GM23338 (cell line): ENCODE results near the gene ELOA2. TPM values are rescaled to one million over a fixed set of nuclear protein-coding genes. Genes with fewer than 3 reads are reported as not detected.

Experiments used
- ATAC-seq: fragments of 200-7000 bp; cut with Tn5 transposase; 3 replicates; pipeline ENCODE4 v1.9.1; 2020
- DNase-seq: peaks from one replicate; pipeline ENCODE4 v3.0.0-alpha.2; 2015; ENCODE audit warnings: low spot score
- H2AFZ ChIP-seq: fragments of 200-600 bp; sonication (generic); 2 replicates; pipeline ENCODE4 v1.8.0; 2016; ENCODE audit warnings: antibody characterized with exemption, mild to moderate bottlenecking, moderate library complexity
- H3F3A ChIP-seq: fragments of 200-600 bp; sonication (generic); replicated peaks from 2 replicates; pipeline ENCODE4 v1.8.0; 2017; ENCODE audit warnings: antibody characterized with exemption, mixed run types, low read depth
- H3K27ac ChIP-seq: fragments of 200-600 bp; sonication (generic); 2 replicates; pipeline ENCODE4 v1.6.1; 2016; ENCODE audit warnings: low read depth
- H3K27me3 ChIP-seq: fragments of 200-600 bp; sonication (generic); 2 replicates; pipeline ENCODE4 v1.8.0; 2016; ENCODE audit warnings: mild to moderate bottlenecking, mixed run types, moderate library complexity; ENCODE audit not compliant: insufficient read depth
- H3K36me3 ChIP-seq: fragments of 200-600 bp; sonication (generic); 2 replicates; pipeline ENCODE4 v1.8.0; 2016; ENCODE audit warnings: mild to moderate bottlenecking; ENCODE audit not compliant: insufficient read depth
- H3K4me1 ChIP-seq: fragments of 200-600 bp; sonication (generic); 2 replicates; pipeline ENCODE4 v1.8.0; 2016; ENCODE audit warnings: mild to moderate bottlenecking, moderate library complexity; ENCODE audit not compliant: insufficient read depth
- H3K4me2 ChIP-seq: fragments of 200-600 bp; sonication (generic); 2 replicates; pipeline ENCODE4 v1.7.1; 2017; ENCODE audit warnings: mixed run types
- H3K4me3 ChIP-seq: fragments of 200-600 bp; sonication (generic); 2 replicates; pipeline ENCODE4 v1.6.1; 2016; ENCODE audit warnings: mixed run types
- H3K79me2 ChIP-seq: fragments of 200-600 bp; sonication (generic); replicated peaks from 2 replicates; pipeline ENCODE4 v1.8.0; 2017; ENCODE audit warnings: mild to moderate bottlenecking; ENCODE audit not compliant: insufficient read depth
- H3K9me2 ChIP-seq: fragments of 200-600 bp; sonication (generic); 2 replicates; pipeline ENCODE4 v1.8.0; 2017; ENCODE audit not compliant: insufficient read depth
- H4K20me1 ChIP-seq: fragments of 200-600 bp; sonication (generic); replicated peaks from 2 replicates; pipeline ENCODE4 v1.8.0; 2017; ENCODE audit warnings: mild to moderate bottlenecking; ENCODE audit not compliant: insufficient read depth
- H3K27ac Mint-ChIP-seq: 2 replicates; pipeline ENCODE4 v1.8.0; 2020; ENCODE audit warnings: inconsistent platforms, mild to moderate bottlenecking, moderate library complexity, mixed read lengths
- H3K27me3 Mint-ChIP-seq: 3 replicates; pipeline ENCODE4 v1.8.0; 2022; ENCODE audit warnings: low read depth, mild to moderate bottlenecking, moderate library complexity, mixed read lengths, inconsistent platforms; ENCODE audit not compliant: insufficient read depth, poor library complexity
- H3K36me3 Mint-ChIP-seq: 3 replicates; pipeline ENCODE4 v1.8.0; 2021; ENCODE audit warnings: low read depth, mild to moderate bottlenecking, inconsistent platforms, moderate library complexity, mixed read lengths
- H3K4me1 Mint-ChIP-seq: 3 replicates; pipeline ENCODE4 v1.8.0; 2020; ENCODE audit warnings: mild to moderate bottlenecking, inconsistent platforms, mixed read lengths
- H3K4me3 Mint-ChIP-seq: 3 replicates; pipeline ENCODE4 v1.8.0; 2021; ENCODE audit warnings: moderate library complexity, mild to moderate bottlenecking, inconsistent platforms, mixed read lengths
- H3K9me3 Mint-ChIP-seq: 3 replicates; pipeline ENCODE4 v1.8.0; 2020; ENCODE audit warnings: moderate library complexity, mild to moderate bottlenecking, inconsistent platforms, mixed read lengths
- CREB1 ChIP-seq: fragments of 250-450 bp; sonication (Bioruptor Pico); IDR thresholded peaks from 2 replicates; pipeline ENCODE4 v1.5.0; 2020; ENCODE audit warnings: low read depth, mild to moderate bottlenecking, moderate library complexity
- EZH2phosphoT487 ChIP-seq: fragments of 200-600 bp; sonication (generic); IDR thresholded peaks from one replicate; pipeline ENCODE4 v1.8.1; 2018; ENCODE audit warnings: antibody characterized with exemption; ENCODE audit not compliant: unreplicated experiment
- JUNB ChIP-seq: IDR thresholded peaks from one replicate; pipeline ENCODE4 v1.6.1; 2016; ENCODE audit warnings: antibody characterized with exemption; ENCODE audit not compliant: unreplicated experiment
- STAT1 ChIP-seq: IDR thresholded peaks from one replicate; pipeline ENCODE4 v1.6.1; 2016; ENCODE audit warnings: antibody characterized with exemption; ENCODE audit not compliant: unreplicated experiment
- ZNF114 ChIP-seq: fragments of 250-450 bp; sonication (Bioruptor Pico); IDR thresholded peaks from 2 replicates; pipeline ENCODE4 v1.5.0; 2020; ENCODE audit warnings: mild to moderate bottlenecking, moderate library complexity
- ZNF331 ChIP-seq: fragments of 250-450 bp; sonication (Bioruptor Pico); IDR thresholded peaks from 2 replicates; pipeline ENCODE4 v1.5.0; 2020; ENCODE audit warnings: low read depth, mild to moderate bottlenecking, moderate library complexity
- polyA plus RNA-seq: library from polyadenylated mRNA; unstranded; fragments of >200 nt; fragmentation: Nextera tagmentation; extraction: Ambion mirVana; gene quantifications from 2 replicates; pipeline ENCODE4 v1.2.1, GENCODE V29; 2016
- total RNA-seq: library from RNA; depleted of rRNA; stranded (reverse); fragments of >200 nt; shearing (Covaris generic); gene quantifications from 2 replicates; pipeline ENCODE4 v1.2.3, GENCODE V29; 2014
- TF ChIP-seq, protein P1 (sequence below), 2 experiments: fragments of 200-600 bp in 1 of 2; sonication (generic) in 1 of 2; conservative IDR thresholded peaks; 2 replicates each; pipeline versions ENCODE4 v1.5.1 to v1.6.1; 2016 to 2017; ENCODE audit warnings: antibody characterized with exemption in 2 of 2, low read depth in 2 of 2, mild to moderate bottlenecking in 2 of 2, moderate library complexity in 1 of 2

Gene ELOA2
- total and polyA plus RNA-seq, 2 experiments from 2014 or later = not detected

DNA sequence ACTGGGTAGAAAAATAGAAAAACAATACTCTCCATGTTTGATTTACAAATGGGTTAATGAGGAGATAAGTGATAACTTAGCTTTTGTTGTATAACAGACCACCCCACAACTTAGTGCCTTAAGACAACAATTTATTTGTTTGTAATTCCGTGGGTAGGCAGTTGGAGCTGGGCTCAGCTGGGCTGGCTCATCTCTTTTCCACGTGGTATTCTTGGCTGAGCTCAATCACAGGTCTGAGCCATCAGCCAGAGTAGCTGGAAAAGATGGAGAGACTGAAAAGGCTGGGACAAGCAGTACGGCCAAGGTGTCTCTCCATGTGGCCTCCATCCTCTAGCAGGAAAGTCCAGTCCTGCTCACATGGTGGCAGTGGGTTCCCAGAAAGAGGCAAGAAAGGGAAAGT, 32.2 kb upstream of the ELOA2 start:
- Histone ChIP-seq H3K4me2 (no peak overlapping the region), H4K20me1 (0 out of 2 replicates have a peak, but pooled peaks cover 2% of the 10 kb centered on the region), H3K79me2 (no peaks in the 10 kb centered on the region), H3K4me1 (peaks cover 10% of the 10 kb centered on the region; the same call in 1 of the 2 replicates), H3K27ac (no peak overlapping the region), H3K4me3 (no peak overlapping the region), H3K36me3 (no peaks in the 10 kb centered on the region), H3K27me3 (no peaks in the 10 kb centered on the region), H2AFZ (no peak overlapping the region), H3K9me2 (no peaks in the 10 kb centered on the region), H3F3A (no peaks in the 10 kb centered on the region)
- Mint-ChIP-seq H3K36me3 (no peaks in the 10 kb centered on the region; the same call in 2 of the 3 replicates), H3K4me3 (no peak overlapping the region), H3K27ac (no peak overlapping the region), H3K4me1 (peaks cover 12% of the 10 kb centered on the region; the same call in 2 of the 3 replicates), H3K27me3 (no peaks in the 10 kb centered on the region), H3K9me3 (no peaks in the 10 kb centered on the region)
- DNase-seq = no peak
- ATAC-seq = no peak
- peak; percentile 75 for TF ChIP-seq ZNF331
- TF ChIP-seq, protein P1, sequence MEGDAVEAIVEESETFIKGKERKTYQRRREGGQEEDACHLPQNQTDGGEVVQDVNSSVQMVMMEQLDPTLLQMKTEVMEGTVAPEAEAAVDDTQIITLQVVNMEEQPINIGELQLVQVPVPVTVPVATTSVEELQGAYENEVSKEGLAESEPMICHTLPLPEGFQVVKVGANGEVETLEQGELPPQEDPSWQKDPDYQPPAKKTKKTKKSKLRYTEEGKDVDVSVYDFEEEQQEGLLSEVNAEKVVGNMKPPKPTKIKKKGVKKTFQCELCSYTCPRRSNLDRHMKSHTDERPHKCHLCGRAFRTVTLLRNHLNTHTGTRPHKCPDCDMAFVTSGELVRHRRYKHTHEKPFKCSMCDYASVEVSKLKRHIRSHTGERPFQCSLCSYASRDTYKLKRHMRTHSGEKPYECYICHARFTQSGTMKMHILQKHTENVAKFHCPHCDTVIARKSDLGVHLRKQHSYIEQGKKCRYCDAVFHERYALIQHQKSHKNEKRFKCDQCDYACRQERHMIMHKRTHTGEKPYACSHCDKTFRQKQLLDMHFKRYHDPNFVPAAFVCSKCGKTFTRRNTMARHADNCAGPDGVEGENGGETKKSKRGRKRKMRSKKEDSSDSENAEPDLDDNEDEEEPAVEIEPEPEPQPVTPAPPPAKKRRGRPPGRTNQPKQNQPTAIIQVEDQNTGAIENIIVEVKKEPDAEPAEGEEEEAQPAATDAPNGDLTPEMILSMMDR (conservative IDR thresholded peaks at IDR 0.05; ENCODE audit: low read depth in 2 of 2) = no peak

DNA sequence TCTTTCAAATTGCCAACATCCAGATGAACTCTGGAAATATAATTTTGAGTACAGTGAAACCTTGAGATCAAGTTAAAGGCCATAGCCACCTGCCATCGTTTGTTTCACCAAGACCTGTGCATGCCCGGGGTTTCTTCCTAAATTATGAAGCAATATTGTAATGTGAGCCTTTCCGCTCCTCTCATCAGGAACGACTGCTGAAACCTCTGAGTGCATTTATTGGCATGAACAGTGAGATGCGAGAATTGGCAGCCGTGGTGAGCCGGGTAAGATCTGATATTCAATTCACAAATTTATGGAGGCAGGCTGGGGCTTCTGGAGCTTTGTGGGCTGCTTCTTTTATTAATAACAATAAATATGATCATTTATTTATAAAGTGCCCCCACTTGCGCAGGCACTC, 27.7 kb upstream of the ELOA2 start:
- H3K27ac Mint-ChIP-seq = no peak overlapping the region
- H3K4me1 ChIP-seq = no peaks in the 10 kb centered on the region
- TF ChIP-seq EZH2phosphoT487 (no peak), STAT1 (no peak), ZNF114 (no peak), JUNB (no peak), CREB1 (CRISPR knock-in tag) (no peak), ZNF331 (no peak)
- TF ChIP-seq, protein P1 (conservative IDR thresholded peaks at IDR 0.05; ENCODE audit: low read depth in 2 of 2) = no peak
- H4K20me1 ChIP-seq = 0 out of 2 replicates have a peak, but pooled peaks cover 5% of the 10 kb centered on the region
- ATAC-seq = no peak
- no peaks in the 10 kb centered on the region; the same call in 1 of the 3 replicates for H3K36me3 Mint-ChIP-seq
- H3K27me3 ChIP-seq = no peaks in the 10 kb centered on the region
- no peaks in the 10 kb centered on the region for H3K4me1 Mint-ChIP-seq
- H3K4me2 ChIP-seq = no peak overlapping the region
- no peak overlapping the region for H3K4me3 Mint-ChIP-seq
- H3K27ac ChIP-seq = no peak overlapping the region
- no peaks in the 10 kb centered on the region for H3K36me3 ChIP-seq
- H3K79me2 ChIP-seq = no peaks in the 10 kb centered on the region
- H3F3A ChIP-seq = no peaks in the 10 kb centered on the region
- H3K4me3 ChIP-seq = no peak overlapping the region
- H3K27me3 Mint-ChIP-seq = no peaks in the 10 kb centered on the region
- H3K9me3 Mint-ChIP-seq = no peaks in the 10 kb centered on the region
- no peak overlapping the region for H2AFZ ChIP-seq
- H3K9me2 ChIP-seq = peaks cover 6% of the 10 kb centered on the region; the same call in 1 of the 2 replicates
- DNase-seq = no peak
